ENCODE measurements around the gene ATP13A5. TPM values are rescaled to one million over a fixed set of nuclear protein-coding genes. Genes with fewer than 3 reads are reported as not detected.

ATP13A5 gene
- total and polyA plus RNA-seq, 2 experiments from 2014 or later: not detected

DNA sequence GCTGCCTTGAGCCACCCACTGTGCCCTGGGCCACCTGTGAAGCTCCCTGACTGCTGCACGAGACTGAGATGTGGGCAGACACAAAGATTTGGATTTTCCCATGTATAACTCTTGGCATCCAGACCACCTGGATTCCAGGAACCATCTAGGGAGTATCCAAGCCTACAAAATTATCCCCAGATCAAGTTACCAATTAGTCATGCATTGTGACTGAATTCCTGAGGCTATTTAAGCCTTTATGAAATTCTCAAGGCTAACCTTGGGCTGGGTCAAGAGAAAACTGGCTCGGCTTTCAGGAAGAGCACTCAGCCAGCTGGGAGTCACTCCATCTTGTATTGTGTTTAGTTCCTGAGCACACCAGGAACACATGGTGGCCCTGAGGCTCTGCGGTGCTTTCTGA lies 13.3 kb upstream of the ATP13A5 start:
- Histone ChIP-seq H2AFZ (peak overlapping the region; percentile 39; the same call in 1 of the 2 replicates), H3K4me1 (ENCODE audit: insufficient read depth) (peaks cover 29% of the 10 kb centered on the region), H3K4me2 (no peak overlapping the region), H3K9me2 (ENCODE audit: insufficient read depth) (peaks cover 22% of the 10 kb centered on the region), H3K4me3 (no peak overlapping the region), H3K36me3 (ENCODE audit: insufficient read depth) (no peaks in the 10 kb centered on the region), H3K27me3 (ENCODE audit: insufficient read depth) (no peaks in the 10 kb centered on the region), H3F3A (replicated peaks; ENCODE audit: low read depth) (no peaks in the 10 kb centered on the region), H3K79me2 (replicated peaks; ENCODE audit: insufficient read depth) (no peaks in the 10 kb centered on the region), H3K27ac (ENCODE audit: low read depth) (no peak overlapping the region), H4K20me1 (replicated peaks; ENCODE audit: insufficient read depth) (no peaks in the 10 kb centered on the region)
- TF ChIP-seq EZH2 (IDR thresholded peaks at IDR 0.05; ENCODE audit: low read depth, unreplicated experiment) (no peak), EZH2phosphoT487 (IDR thresholded peaks at IDR 0.05; ENCODE audit: unreplicated experiment) (no peak), ZNF331 (CRISPR knock-in tag; IDR thresholded peaks at IDR 0.05; ENCODE audit: low read depth) (no peak), CREB1 (CRISPR knock-in tag; IDR thresholded peaks at IDR 0.05; ENCODE audit: low read depth) (no peak), STAT1 (IDR thresholded peaks at IDR 0.05; ENCODE audit: unreplicated experiment) (no peak), POLR2AphosphoS5 (IDR thresholded peaks at IDR 0.05; ENCODE audit: low read depth) (no peak), NANOG (IDR thresholded peaks at IDR 0.05; ENCODE audit: borderline replicate concordance) (no peak), ZNF114 (CRISPR knock-in tag; IDR thresholded peaks at IDR 0.05) (no peak), JUNB (IDR thresholded peaks at IDR 0.05; ENCODE audit: unreplicated experiment) (no peak)
- TF ChIP-seq, protein P1, sequence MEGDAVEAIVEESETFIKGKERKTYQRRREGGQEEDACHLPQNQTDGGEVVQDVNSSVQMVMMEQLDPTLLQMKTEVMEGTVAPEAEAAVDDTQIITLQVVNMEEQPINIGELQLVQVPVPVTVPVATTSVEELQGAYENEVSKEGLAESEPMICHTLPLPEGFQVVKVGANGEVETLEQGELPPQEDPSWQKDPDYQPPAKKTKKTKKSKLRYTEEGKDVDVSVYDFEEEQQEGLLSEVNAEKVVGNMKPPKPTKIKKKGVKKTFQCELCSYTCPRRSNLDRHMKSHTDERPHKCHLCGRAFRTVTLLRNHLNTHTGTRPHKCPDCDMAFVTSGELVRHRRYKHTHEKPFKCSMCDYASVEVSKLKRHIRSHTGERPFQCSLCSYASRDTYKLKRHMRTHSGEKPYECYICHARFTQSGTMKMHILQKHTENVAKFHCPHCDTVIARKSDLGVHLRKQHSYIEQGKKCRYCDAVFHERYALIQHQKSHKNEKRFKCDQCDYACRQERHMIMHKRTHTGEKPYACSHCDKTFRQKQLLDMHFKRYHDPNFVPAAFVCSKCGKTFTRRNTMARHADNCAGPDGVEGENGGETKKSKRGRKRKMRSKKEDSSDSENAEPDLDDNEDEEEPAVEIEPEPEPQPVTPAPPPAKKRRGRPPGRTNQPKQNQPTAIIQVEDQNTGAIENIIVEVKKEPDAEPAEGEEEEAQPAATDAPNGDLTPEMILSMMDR (conservative IDR thresholded peaks at IDR 0.05; ENCODE audit: low read depth in 2 of 2): no peak
- TF ChIP-seq, protein P2, sequence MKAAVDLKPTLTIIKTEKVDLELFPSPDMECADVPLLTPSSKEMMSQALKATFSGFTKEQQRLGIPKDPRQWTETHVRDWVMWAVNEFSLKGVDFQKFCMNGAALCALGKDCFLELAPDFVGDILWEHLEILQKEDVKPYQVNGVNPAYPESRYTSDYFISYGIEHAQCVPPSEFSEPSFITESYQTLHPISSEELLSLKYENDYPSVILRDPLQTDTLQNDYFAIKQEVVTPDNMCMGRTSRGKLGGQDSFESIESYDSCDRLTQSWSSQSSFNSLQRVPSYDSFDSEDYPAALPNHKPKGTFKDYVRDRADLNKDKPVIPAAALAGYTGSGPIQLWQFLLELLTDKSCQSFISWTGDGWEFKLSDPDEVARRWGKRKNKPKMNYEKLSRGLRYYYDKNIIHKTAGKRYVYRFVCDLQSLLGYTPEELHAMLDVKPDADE (IDR thresholded peaks at IDR 0.05): no peak
- TF ChIP-seq, protein P3, sequence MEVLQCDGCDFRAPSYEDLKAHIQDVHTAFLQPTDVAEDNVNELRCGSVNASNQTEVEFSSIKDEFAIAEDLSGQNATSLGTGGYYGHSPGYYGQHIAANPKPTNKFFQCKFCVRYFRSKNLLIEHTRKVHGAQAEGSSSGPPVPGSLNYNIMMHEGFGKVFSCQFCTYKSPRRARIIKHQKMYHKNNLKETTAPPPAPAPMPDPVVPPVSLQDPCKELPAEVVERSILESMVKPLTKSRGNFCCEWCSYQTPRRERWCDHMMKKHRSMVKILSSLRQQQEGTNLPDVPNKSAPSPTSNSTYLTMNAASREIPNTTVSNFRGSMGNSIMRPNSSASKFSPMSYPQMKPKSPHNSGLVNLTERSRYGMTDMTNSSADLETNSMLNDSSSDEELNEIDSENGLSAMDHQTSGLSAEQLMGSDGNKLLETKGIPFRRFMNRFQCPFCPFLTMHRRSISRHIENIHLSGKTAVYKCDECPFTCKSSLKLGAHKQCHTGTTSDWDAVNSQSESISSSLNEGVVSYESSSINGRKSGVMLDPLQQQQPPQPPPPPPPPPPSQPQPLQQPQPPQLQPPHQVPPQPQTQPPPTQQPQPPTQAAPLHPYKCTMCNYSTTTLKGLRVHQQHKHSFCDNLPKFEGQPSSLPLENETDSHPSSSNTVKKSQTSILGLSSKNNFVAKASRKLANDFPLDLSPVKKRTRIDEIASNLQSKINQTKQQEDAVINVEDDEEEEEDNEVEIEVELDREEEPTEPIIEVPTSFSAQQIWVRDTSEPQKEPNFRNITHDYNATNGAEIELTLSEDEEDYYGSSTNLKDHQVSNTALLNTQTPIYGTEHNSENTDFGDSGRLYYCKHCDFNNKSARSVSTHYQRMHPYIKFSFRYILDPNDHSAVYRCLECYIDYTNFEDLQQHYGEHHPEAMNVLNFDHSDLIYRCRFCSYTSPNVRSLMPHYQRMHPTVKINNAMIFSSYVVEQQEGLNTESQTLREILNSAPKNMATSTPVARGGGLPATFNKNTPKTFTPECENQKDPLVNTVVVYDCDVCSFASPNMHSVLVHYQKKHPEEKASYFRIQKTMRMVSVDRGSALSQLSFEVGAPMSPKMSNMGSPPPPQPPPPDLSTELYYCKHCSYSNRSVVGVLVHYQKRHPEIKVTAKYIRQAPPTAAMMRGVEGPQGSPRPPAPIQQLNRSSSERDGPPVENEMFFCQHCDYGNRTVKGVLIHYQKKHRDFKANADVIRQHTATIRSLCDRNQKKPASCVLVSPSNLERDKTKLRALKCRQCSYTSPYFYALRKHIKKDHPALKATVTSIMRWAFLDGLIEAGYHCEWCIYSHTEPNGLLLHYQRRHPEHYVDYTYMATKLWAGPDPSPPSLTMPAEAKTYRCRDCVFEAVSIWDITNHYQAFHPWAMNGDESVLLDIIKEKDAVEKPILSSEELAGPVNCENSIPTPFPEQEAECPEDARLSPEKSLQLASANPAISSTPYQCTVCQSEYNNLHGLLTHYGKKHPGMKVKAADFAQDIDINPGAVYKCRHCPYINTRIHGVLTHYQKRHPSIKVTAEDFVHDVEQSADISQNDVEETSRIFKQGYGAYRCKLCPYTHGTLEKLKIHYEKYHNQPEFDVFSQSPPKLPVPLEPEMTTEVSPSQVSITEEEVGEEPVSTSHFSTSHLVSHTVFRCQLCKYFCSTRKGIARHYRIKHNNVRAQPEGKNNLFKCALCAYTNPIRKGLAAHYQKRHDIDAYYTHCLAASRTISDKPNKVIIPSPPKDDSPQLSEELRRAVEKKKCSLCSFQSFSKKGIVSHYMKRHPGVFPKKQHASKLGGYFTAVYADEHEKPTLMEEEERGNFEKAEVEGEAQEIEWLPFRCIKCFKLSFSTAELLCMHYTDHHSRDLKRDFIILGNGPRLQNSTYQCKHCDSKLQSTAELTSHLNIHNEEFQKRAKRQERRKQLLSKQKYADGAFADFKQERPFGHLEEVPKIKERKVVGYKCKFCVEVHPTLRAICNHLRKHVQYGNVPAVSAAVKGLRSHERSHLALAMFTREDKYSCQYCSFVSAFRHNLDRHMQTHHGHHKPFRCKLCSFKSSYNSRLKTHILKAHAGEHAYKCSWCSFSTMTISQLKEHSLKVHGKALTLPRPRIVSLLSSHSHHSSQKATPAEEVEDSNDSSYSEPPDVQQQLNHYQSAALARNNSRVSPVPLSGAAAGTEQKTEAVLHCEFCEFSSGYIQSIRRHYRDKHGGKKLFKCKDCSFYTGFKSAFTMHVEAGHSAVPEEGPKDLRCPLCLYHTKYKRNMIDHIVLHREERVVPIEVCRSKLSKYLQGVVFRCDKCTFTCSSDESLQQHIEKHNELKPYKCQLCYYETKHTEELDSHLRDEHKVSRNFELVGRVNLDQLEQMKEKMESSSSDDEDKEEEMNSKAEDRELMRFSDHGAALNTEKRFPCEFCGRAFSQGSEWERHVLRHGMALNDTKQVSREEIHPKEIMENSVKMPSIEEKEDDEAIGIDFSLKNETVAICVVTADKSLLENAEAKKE (CRISPR knock-in tag; IDR thresholded peaks at IDR 0.05): no peak
- TF ChIP-seq, protein P4, sequence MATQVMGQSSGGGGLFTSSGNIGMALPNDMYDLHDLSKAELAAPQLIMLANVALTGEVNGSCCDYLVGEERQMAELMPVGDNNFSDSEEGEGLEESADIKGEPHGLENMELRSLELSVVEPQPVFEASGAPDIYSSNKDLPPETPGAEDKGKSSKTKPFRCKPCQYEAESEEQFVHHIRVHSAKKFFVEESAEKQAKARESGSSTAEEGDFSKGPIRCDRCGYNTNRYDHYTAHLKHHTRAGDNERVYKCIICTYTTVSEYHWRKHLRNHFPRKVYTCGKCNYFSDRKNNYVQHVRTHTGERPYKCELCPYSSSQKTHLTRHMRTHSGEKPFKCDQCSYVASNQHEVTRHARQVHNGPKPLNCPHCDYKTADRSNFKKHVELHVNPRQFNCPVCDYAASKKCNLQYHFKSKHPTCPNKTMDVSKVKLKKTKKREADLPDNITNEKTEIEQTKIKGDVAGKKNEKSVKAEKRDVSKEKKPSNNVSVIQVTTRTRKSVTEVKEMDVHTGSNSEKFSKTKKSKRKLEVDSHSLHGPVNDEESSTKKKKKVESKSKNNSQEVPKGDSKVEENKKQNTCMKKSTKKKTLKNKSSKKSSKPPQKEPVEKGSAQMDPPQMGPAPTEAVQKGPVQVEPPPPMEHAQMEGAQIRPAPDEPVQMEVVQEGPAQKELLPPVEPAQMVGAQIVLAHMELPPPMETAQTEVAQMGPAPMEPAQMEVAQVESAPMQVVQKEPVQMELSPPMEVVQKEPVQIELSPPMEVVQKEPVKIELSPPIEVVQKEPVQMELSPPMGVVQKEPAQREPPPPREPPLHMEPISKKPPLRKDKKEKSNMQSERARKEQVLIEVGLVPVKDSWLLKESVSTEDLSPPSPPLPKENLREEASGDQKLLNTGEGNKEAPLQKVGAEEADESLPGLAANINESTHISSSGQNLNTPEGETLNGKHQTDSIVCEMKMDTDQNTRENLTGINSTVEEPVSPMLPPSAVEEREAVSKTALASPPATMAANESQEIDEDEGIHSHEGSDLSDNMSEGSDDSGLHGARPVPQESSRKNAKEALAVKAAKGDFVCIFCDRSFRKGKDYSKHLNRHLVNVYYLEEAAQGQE (IDR thresholded peaks at IDR 0.05; ENCODE audit: unreplicated experiment): no peak
- no peak for ATAC-seq
- Mint-ChIP-seq H3K36me3 (ENCODE audit: low read depth) (peaks cover 3% of the 10 kb centered on the region), H3K9me3 (peaks cover 13% of the 10 kb centered on the region; the same call in 2 of the 3 replicates), H3K27me3 (ENCODE audit: insufficient read depth, low read depth, poor library complexity) (peaks cover 3% of the 10 kb centered on the region), H3K27ac (no peak overlapping the region), H3K4me3 (no peak overlapping the region), H3K4me1 (peaks cover 36% of the 10 kb centered on the region)
- DNase-seq (ENCODE audit: low spot score): peak; percentile 46
